Measurements from ENCODE around the gene DUSP22.

DNA sequence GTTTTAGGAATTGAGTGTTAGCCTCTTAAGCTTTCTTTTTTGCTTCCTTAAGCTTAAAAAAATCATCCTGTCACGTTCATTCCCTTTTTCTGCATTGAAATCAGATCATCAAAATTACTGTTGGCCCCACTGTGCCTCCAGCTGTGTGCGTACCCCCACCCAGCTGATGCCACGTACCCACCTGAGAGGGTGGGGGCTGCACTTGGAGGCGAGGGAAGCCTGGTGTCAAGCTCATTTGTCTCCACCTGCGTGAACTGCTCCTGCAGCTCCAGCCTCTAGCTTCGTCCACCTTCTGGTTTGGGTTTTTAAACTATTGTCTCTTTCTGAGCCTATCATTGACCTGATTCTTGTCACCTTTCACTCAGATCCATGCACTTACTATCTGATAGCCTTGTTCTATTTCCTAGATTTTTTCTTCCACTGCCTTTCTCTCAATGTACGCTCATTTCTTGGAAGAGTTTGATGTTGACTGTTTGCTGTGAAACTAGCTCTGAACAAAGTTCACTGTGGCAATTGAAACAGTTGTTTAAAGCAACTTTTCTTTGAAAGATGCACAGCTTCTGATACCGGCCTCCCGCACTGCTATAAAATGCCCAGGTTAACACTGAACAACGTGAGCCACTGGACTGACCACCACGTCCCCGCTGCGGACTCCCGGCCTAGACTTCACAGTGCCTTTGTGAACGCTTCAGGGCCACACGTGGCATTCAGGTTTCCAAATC is 69.3 kb downstream of the DUSP22 start:
- TF ChIP-seq EZH2 (optimal IDR thresholded peaks at IDR 0.05; ENCODE audit: low read depth, low read length) (no peak), EZH2phosphoT487 (IDR thresholded peaks at IDR 0.05; ENCODE audit: low read length) (no peak)
- TF ChIP-seq, protein P1, sequence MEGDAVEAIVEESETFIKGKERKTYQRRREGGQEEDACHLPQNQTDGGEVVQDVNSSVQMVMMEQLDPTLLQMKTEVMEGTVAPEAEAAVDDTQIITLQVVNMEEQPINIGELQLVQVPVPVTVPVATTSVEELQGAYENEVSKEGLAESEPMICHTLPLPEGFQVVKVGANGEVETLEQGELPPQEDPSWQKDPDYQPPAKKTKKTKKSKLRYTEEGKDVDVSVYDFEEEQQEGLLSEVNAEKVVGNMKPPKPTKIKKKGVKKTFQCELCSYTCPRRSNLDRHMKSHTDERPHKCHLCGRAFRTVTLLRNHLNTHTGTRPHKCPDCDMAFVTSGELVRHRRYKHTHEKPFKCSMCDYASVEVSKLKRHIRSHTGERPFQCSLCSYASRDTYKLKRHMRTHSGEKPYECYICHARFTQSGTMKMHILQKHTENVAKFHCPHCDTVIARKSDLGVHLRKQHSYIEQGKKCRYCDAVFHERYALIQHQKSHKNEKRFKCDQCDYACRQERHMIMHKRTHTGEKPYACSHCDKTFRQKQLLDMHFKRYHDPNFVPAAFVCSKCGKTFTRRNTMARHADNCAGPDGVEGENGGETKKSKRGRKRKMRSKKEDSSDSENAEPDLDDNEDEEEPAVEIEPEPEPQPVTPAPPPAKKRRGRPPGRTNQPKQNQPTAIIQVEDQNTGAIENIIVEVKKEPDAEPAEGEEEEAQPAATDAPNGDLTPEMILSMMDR (IDR thresholded peaks at IDR 0.05; ENCODE audit: low read length), result no peak
